ENCODE data around the gene IGBP1.
A peak's percentile ranks its signal among the peaks of the same experiment; 100 is the strongest.
"Not testable (repeated sequence)": the region's sequence is repeated elsewhere in the genome, so short reads cannot be mapped to it uniquely, and the experiment has no call there.

The IGBP1 gene

DNA sequence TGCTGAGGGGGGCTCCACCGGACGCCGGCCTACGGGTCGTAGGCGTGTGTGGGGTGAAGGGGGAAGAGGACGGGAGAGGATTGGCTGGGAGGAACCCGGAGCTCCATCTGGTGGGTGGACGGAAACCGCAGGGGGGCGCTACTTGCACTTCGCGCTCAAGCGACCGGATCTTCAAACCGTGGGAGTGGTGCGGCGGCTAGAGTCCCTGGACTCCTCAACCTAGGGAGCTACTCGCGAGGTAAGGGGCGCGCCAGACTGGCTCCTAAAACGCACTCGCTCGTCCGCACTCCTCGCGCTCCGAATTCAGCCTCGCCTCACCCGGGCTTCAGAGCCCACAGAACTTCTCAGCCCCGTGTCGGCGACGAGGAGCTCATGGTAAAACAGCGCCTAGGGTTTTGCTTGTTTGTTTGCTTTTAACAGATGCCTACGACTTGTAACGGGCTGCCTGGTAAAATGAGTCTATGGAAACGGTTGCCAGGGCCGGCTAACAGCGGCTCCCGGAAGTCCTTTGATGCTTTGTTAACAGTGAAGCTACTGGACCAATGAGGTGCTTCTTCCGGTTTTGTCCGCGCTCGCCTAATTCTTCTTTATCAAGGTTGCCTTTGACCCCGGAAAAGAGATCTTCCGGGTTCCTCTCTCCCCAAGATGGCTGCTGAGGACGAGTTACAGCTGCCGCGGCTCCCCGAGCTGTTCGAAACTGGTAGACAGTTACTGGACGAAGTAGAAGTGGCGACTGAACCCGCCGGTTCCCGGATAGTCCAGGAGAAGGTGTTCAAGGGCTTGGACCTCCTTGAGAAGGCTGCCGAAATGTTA, at the start of gene IGBP1:
Gene IGBP1, plus strand, starts transcription at position 145 of the 813 bp plus-strand sequence. Its CDS starts 501 bp downstream, at position 646.
- peak; percentile 93 for DNase-seq

DNA sequence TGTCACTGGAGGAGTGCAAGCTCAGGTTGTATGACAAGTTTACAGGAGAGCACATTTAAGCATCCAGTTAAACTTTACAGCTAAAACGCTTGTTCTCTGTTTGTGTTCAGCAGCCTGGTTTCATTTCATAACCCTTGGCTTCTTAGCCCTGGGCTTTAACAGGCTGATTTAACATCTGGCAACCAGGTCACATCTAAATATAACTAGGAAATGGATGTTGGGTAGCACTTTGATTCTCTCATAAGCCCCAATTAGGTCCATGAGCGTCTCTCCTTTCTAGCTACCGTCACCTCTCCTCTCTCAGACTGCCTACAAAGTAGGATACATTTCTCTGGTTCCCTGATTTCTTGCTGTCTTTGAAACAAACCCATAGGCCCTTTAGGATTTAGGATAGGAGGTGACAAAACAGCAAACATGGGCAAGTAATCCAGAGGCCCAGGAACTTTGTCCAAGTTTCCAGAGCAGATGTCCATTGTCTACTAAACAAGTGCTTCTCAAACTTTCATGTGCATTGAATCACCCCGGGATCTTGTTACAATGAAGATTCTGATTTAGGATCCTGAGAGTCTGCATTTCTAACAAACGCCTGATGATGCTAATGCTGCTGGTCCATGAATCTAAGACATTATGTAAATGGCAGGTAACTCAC, 48.5 kb upstream of the IGBP1 start:
- DNase-seq = no peak

DNA sequence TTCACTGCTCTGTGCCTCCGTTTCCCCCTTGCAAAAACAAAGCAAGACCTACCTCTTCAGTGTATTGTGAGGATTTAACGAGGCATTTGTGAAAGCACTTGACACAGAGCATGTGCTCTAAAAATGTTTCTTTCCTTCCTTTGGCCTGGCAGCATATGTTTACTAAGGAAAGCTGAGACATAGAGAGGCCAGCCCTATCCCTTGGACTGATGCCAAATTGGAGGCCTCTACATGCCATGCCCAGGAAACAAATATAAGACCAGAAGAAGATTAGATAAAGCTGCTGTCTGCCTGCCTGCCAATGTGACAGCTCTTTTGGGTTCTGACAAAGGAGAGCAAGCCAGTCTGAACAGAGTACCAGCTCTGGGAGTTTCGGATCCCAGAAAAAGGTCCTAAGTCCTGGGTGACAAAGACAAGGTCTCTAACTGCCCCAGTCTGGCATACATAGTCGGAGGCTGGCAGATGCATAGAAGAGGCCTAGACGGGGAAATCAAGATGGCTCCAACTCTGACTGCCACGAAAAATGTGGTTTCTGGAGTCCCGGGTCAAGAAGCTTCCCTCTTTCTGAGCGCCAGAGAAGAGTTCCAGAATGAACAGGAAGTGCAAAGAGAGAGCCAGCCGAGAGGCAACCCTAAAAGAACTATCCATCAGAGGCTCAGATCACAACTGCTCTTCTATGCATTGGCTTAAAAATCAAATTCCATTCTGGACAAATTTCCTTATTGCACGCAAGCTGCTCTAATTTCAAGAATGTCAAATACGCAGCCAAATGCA, 45.2 kb upstream of the IGBP1 start:
- DNase-seq = no peak

DNA sequence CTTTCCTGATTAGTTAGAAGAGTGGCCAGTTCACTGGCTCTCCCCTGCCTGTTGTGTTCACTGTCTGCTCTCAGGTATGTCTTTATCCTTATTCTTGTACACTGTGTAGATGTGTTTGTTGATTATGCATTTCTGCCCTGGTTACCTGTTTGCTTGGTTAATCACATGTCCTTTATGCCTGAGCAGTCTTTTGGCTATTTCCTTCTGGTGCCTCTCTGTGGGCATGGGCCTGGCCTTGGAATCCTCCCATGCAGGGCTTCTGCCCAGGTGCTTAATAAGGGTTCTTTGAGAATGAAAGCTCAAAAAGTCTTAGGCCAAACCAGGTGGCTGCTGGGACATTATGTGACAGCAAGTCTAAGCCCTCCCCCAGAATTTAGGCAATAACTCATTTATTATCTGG, 44.5 kb upstream of the IGBP1 start:
- no peak for DNase-seq

DNA sequence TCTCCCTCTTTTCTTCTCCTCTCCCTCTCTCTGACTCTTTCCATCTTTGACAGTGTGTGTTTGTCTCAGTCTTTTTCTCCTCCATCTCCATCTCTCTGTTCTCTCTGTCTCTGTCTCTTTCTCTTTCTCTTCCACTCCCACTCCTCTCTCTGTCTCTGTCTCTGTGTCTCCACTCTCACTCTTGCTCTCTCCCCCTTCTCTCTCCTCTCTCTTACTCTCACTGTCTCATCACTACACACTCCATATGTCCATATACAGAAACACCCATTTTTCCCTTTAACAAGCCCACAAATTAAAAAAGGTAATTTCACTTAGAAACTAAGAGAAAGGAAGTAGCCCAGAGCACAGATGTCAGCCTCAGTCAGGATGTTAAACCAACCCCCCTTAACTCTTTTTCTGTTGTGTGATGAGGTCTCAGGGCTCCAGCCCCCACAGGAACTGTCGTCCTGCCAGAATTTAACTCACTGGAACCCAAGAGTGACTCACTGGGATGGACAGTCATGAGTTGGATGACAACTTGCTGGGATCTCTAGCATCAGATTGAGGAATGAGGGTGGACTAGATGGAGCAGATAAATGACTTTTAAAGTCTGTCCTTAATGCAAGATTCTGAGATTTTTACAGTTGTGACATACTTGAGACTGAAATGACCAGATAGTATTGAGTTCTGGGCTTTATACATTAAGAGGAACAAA, 43.5 kb upstream of the IGBP1 start:
- no peak for DNase-seq

DNA sequence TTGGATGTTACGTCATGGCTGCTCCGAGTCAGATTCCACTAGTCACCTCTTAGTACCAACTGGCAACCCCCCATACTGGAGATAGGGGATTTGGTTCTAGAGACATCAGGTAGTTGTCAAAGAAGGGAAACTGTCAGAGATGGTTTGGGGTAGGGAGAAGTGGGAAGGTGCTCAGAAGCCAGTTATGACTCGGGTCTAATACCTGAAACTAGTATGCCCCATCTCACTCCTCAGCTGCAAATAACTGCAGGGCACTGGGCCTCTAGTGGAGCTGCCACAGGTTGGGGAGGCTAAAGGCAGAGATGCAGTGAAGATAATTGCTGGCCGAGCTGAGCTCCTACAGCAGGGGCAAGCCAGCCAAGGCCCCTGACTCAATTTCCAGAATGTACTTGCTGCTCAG, 41.0 kb upstream of the IGBP1 start:
- no peak for DNase-seq

DNA sequence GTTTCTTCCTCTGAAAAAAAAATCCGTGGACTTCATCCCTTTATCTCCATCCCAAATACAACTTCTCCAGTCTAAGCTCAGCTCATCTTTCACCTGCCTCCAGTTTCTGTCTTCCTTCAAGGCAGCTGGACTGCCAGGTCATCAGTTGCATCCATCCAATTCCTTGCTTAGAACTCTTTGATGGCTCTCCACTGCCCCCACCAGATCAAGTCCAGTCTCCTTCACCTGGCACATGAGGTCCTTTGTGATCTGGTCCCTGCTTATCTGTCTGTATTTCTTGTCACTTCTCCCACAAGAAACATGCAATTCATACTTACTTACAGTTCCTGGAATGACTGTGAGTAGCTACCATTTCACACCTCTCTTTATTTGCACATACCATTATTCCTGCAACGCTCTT, 37.2 kb upstream of the IGBP1 start:
- DNase-seq = no peak

DNA sequence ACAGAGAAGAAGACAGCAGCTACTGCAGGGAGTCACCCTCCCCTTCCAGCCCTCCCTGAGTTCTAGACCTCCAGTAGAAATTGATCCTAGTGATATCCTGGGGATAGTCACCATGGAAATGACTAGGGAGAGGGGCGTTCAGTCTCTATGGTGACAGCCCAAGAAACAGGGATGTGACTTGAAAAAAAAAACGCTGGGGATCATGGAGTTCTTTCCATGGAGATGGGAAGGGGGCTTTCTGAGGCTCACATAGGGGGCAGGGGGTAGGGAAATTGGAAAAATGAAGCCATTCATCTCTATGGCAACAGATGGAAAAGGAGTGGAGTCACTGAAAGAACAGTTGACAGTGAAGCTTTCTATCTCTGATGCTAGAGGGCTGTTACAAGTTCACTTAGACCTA, 28.0 kb upstream of the IGBP1 start:
- DNase-seq = no peak

DNA sequence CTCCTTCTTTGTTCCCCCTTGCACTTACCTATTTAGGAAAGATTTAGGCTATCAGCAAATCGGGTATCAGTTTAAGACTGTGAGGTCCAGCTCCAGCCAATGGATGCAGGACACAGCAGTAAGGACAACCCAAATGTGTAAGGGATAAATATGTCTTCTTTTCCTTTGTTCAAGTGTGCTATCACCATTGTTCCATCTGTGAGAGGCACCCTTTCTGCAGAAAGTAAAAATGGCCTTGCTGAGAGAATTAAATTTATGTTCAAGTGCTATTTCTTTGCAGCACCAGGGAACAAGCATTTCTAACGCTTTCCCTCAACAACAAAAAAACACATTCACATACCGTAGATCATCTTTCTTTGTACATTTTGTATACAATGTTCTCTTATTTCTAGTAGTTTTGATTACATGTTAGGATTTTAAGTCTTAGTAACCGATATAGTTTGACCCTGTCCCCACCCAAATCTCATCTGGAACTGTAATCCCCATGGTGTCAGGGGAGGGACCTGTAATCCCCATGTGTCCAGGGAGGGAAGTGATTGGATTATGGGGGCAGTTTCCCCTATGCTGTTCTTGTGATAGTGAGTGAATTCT, 21.7 kb upstream of the IGBP1 start:
- not testable (repeated sequence) for DNase-seq

DNA sequence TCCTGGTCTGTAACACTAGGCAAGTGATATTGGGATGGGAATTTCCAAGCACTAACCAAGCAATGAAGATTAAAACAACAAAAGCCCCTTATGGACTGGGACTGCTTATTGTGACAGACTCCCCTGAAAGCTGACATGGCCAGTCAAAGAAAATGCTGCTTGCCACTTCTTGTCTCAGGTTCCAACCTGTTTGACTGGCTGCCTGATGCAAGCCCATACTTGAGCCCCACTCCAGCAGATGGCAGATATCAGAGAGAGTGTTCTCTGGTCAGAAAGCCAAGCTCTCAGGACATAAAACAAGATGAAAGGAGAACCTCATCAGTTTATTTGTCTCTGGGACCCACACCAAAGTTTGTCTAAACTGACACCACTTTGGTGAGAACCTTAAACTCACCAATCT, 15.5 kb upstream of the IGBP1 start:
- no peak for DNase-seq

DNA sequence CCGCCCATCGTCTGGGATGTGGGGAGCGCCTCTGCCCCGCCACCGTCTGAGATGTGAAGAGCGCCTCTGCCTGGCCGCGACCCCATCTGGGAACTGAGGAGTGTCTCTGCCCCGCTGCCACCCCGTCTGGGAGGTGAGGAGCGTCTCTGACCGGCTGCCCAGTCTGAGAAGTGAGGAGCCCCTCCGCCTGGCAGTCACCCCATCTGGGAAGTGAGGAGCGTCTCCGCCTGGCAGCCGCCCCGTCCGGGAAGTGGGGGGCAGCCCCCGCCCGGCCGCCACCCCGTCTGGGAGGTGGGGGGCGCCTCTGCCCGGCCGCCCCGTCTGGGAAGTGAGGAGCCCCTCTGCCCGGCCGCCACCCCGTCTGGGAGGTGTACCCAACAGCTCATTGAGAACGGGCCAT, 10.2 kb upstream of the IGBP1 start:
- not testable (repeated sequence) for DNase-seq

DNA sequence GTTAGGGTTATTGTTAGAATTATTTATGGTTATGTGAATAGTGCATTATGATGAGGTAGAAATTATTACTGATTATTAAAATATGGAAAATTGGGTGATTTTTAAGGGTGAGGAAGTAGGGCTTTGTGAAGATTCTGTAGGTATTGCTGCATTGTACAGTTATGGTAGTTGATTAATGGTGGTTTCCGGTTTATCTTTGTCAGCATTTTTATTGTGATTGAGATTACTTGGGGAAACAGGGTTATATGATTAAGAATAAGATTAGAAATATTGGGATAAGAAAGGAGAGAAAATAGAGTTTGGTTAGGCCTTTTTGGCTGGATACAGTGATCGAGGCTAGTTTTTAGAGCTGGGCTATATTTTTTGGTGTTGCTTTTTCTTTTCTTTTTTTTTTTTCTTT, 8.6 kb upstream of the IGBP1 start:
- no peak for DNase-seq

DNA sequence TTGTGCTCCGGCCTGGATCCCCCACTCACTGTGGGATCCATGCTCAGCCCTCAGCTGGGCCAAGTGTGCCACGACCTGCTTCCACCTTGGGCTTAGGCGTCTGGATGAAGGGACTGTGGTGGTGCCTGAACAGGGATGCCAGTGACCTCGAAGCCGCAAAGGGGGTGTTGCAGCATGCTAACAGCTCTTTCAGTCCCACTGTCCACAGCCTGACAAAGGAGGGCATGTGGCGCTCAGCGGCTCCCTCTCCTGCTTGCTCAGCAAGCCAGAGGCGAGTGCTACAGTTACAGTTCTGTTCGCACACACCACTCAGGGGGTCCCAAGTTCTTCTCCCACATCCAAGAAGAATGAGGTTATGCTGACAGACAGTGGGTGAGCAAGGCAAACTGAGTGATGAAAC, 5.2 kb upstream of the IGBP1 start:
- no peak for DNase-seq

DNA sequence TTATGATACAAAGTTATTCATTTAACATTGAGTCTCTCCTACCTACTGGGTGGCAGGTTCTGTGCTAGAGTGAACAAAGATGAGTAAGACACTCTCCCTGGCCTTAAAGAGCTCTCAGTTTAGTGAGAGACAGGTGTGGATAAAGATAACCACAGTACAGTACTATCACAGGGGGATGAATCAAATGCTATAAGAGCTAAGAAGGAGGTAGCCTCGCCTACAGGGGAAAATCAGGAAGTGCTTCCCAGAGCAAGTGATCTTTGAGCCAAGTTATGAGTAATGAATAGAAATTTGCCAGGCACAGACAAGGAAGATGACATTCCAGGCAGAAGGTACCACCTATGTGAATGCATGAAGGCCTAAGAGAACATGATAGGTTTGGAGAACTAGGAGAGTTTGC, 3.4 kb upstream of the IGBP1 start:
- DNase-seq = no peak

DNA sequence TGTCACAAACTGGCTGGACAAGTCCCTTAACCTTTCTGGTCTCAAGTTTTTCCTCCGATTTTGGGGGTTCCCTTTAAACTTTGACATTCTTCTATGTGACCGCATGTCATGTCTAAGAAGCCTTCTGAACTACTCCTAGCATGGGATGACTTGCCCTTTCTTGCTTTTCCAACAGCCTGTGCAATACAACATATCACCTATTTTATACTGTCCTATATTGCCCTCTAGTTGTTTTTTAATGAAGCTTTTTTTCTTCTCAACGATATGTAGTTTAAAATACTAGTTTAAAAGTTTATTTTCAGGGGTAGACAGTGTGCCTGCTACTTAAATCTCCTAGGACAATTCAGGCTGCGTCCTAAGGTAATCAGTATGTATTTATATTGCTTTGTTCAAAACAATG, 1.0 kb upstream of the IGBP1 start:
- DNase-seq = no peak

DNA sequence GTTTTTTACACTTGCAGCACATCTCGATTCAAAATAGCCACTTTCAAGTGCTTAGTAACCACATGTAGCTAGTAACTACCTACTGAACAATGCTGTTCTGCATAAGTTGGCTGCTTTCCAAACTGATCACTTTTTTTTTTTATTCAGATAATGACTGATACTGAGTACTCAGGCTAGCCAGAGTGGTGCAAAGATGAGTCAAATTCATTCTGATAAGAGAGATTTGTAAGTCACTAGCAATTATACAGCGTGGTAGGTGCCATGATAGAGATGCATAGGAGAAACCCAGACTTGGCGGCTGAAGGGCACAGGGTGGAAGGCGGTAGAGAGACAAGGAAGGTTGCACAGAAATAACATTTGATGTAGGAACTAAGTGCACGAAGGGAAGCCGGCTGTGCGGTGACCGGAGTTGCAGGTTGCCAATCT, 357 bp upstream of the IGBP1 start:
- no peak for DNase-seq

DNA sequence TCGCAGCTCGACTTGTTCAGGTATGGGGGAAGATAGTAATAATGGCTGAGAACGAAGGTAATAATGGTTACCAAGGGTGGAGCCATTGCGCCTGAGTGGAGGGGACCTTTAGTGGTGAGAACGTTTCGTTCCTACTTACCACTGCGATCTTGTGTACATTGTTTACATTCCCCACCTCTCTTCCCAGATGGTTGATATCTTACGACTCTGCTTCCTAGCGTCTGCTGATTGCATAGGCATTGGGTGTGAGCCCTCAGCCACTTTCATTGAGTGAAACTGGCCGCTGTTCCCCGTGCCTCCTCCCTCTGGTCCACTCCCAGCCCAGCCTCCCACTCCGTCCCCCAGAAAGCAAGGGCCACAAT, 850 bp downstream of the IGBP1 start:
- no peak for DNase-seq

DNA sequence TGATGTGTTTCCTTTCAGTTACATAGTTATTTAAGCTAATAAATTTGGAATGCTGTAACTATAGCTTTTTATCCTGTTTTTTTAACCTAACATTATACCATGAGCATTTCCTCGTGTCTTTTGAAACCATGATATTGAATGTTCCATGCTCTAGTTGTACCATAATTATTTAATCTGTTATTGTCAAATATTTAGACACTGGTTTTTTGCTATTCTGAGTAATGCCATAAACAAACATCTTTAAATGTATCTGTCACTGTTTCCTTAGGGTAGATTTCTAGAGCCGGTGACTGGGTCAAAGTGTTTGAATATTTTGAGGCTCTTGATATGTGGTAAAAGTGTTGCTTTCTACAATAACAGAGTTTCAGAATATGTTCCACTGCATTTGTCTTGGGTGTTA, 5.4 kb downstream of the IGBP1 start:
- DNase-seq = no peak

DNA sequence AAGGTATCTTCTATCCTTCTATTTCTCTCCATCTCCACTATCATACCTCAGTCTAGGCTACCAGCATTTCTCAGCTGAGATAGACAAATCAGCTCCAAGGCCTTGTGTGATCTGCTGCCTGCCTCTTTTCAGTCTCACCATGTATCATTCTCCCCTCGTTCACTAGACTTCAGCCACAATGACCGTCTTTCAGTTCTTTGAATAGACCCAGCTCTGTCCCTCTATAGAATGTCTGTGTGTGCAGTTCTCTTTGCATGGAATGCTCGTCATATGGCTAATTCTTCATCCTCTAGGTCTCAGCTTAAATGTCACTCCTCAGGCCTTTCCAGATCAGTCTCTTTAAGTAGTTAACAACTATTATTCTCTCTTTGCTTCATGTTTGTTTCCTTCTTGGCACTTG, 6.5 kb downstream of the IGBP1 start:
- no peak for DNase-seq

DNA sequence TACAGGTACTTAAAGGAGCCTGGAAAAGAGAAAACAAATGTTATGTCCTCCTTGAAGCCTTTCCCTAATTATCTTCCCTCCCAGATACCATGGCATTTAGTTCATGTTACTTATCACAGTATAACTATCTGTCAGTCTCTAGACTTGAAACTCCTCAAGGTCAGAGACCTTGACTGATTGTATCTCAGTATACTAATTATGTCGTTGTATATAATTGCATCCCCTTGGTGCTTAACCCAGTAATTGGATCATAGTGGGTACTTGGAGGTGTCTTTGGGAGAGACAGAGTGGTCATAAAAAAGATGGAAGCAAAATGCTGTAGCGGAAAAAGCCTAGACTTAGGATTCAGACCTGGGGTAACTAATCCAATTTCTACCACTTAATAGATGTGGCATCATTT, 8.1 kb downstream of the IGBP1 start:
- DNase-seq = no peak

DNA sequence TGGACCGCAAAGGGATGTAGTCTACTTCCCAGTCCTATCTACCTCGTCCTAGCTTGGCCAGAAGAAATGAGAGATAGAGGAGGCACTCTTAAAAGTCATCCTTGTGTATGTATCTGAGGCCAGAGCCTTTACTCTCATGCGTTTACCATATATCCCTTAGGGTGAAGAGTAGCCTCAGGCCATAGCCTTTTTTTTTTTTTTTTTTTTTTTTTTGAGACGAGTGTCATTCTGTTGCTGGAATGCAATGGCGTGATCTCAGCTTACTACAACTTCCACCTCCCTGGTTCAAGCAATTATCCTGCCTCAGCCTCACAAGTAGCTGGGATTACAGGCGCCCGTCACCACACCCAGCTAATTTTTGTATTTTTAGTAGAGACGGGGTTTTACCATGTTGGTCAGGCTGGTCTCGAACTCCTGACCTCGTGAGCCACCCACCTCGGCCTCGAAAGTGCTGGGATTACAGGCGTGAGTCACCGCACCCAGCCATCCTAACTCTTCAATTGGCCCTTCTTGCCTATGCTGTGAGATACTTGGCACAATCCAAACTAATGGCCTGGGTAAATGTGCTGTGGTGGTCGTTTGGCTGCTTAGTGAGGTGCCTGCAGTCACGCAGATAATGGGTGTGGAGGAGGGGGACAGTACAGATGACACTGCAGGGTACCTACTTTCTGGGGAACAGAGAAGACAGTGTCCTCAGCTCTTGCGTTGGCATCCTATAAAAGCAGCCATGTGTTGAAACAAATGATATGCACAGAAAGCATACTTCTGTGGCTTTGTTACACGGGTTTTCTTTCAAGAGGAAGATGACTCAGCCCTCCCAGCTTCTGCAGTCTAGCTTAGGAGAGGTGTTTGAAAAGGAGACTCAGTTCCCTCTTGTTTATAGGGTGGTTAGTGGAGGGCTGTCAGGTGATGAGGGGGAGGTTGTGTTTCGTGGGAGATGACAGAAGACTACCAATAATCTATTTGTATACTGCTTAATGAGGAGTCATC, 33.6 kb downstream of the IGBP1 start:
- DNase-seq = no peak

Measured in NCI-H1436 treated with DMSO at 0.1 percent for 48 hours (cell line).